ENCODE results near the gene AK3. TPM values are rescaled to one million over a fixed set of nuclear protein-coding genes. Genes with fewer than 3 reads are reported as not detected.

The AK3 gene
- total and polyA plus RNA-seq, 2 of the 8 experiments (the other 6 are each of a cell fraction or from before 2014, with no cell fraction given) = 8.9 to 30.0 TPM

- Histone ChIP-seq H3K9ac (replicated peaks in 1 of 4; ENCODE audit: extremely low read depth in 1 of 4, low read depth in 3 of 4, low read length in 3 of 4) (no peak overlapping the region), H3K4me2 (ENCODE audit: insufficient read depth in 1 of 2, low read depth in 2 of 2, low read length in 2 of 2) (no peak overlapping the region), H3K79me1 (ENCODE audit: low read depth, low read length) (0 out of 2 replicates have a peak, but pooled peaks cover 2% of the 10 kb centered on the region), H3K23ac (ENCODE audit: insufficient read length) (no peak overlapping the region), H3K27me3 (replicated peaks in 1 of 4; ENCODE audit: control insufficient read depth in 3 of 4, extremely low read depth in 1 of 4, insufficient read depth in 3 of 4, low read length in 3 of 4) (no peaks in the 10 kb centered on the region), H3K18ac (ENCODE audit: extremely low read depth, low read length) (no peak overlapping the region), H4K20me1 (replicated peaks in 1 of 2; ENCODE audit: control insufficient read depth in 1 of 2, insufficient read depth in 2 of 2, low read length in 2 of 2) (peaks cover 0 to 2% of the 10 kb centered on the region in 2 experiments), H3K23me2 (ENCODE audit: low read depth, low read length) (peaks cover 6% of the 10 kb centered on the region), H2BK20ac (ENCODE audit: low read length) (no peak overlapping the region), H3K27ac (ENCODE audit: low read depth, low read length) (no peak overlapping the region), H2BK120ac (replicated peaks; ENCODE audit: low read depth, low read length) (no peak overlapping the region), H2BK5ac (ENCODE audit: low read depth, low read length) (no peak overlapping the region), H2BK12ac (ENCODE audit: low read depth, low read length) (no peak overlapping the region), H3K4ac (replicated peaks; ENCODE audit: insufficient read length, low read depth, low read length) (no peak overlapping the region), H3K4me3 (ENCODE audit: extremely low read depth in 1 of 4, insufficient read depth in 2 of 4, low read depth in 3 of 4, low read length in 4 of 4) (no peak overlapping the region), H2BK15ac (ENCODE audit: low read length) (no peak overlapping the region), H3K14ac (ENCODE audit: insufficient read length) (no peak overlapping the region), H3K36me3 (ENCODE audit: control insufficient read depth in 2 of 4, insufficient read depth in 4 of 4, low read length in 3 of 4) (peaks cover 4 to 36% (median 11%) of the 10 kb centered on the region in 4 experiments), H3K9me3 (ENCODE audit: insufficient read depth in 2 of 2, low read depth in 1 of 2, low read length in 1 of 2) (no peaks in the 10 kb centered on the region), H3K56ac (replicated peaks; ENCODE audit: insufficient read length, low read depth, low read length) (no peak overlapping the region), H3K4me1 (replicated peaks in 1 of 4; ENCODE audit: control insufficient read depth in 3 of 4, insufficient read depth in 4 of 4, low read length in 3 of 4) (0 out of 7 replicates have a peak, but pooled peaks cover 0 to 4% (median 0%) of the 10 kb centered on the region in 4 experiments), H4K8ac (ENCODE audit: extremely low read depth, insufficient read depth, low read length) (no peak overlapping the region), H2AK5ac (ENCODE audit: low read depth, low read length) (no peak overlapping the region), H4K91ac (replicated peaks; ENCODE audit: insufficient read length, low read length) (no peak overlapping the region), H2AFZ (ENCODE audit: low read length) (no peak overlapping the region), H4K5ac (ENCODE audit: insufficient read length, low read depth, low read length) (no peak overlapping the region), H3K79me2 (ENCODE audit: control insufficient read depth in 1 of 2, insufficient read depth in 2 of 2, low read length in 2 of 2) (peaks cover 9 to 28% of the 10 kb centered on the region in 2 experiments; a peak in 3 of 4 replicates)
- FAIRE-seq = no peak
- ChIA-PET CTCF (ENCODE audit: partially characterized antibody) (no interaction called here), POLR2A (ENCODE audit: partially characterized antibody) (no interaction called here)
- no peak for DNase-seq (ENCODE audit: low read depth in 1 of 2, low spot score in 2 of 2)
- 88% methylated on average over 4 of the region's 4 CpGs; no CpG with 5 or more reads in 1 of the 2 experiments for WGBS, 2 experiments (ENCODE audit: extremely low coverage in 1 of 2, insufficient coverage in 1 of 2, insufficient read length in 1 of 2, insufficient replicate concordance in 2 of 2, low coverage in 1 of 2, low lambda C conversion rate in 2 of 2, missing lambda C conversion rate in 1 of 2)
- TF ChIP-seq BCL11A (IDR thresholded peaks at IDR 0.05; ENCODE audit: low read depth in 2 of 2, low read length in 2 of 2) (no peak), CEBPB (IDR thresholded peaks at IDR 0.05; ENCODE audit: low read depth, low read length) (no peak), PHF8 (conservative IDR thresholded peaks at IDR 0.05; ENCODE audit: low read depth, low read length) (no peak)
Observed at GRCh38 chr9:4684820-4685219, 56.2 kb downstream of the AK3 start.

Measured in H1 (cell line).